CD14-positive monocyte (primary cell): ENCODE results near the gene LTO1. TPM values are rescaled to one million over a fixed set of nuclear protein-coding genes. Genes with fewer than 3 reads are reported as not detected.

Source experiments
- DNase-seq, 3 donors: peaks; one replicate each; pipeline ENCODE4 v3.0.0-alpha.2; 2011 to 2022
- H2AFZ ChIP-seq: 2 replicates; pipeline ENCODE4 v1.6.0; 2012; ENCODE audit warnings: mild to moderate bottlenecking, low read depth, low read length, inconsistent platforms; ENCODE audit not compliant: insufficient read depth, poor library complexity, severe bottlenecking
- H3K27ac ChIP-seq, 2 donors: 1 replicate in 1 of 2; 2 replicates in 1 of 2; pipeline ENCODE4 v1.5.1; 2012 to 2013; ENCODE audit warnings: low read length in 2 of 2, control low read depth in 1 of 2, inconsistent platforms in 1 of 2, low read depth in 1 of 2, mild to moderate bottlenecking in 1 of 2
- H3K27me3 ChIP-seq, 2 donors: one replicate each; pipeline versions ENCODE4 v1.6.0 to v1.6.1; 2011 to 2013; ENCODE audit warnings: low read length in 2 of 2; ENCODE audit not compliant: control insufficient read depth in 2 of 2, insufficient read depth in 2 of 2
- H3K36me3 ChIP-seq, 2 donors: replicated peaks in 1 of 2; 1 replicate in 1 of 2; 2 replicates in 1 of 2; pipeline versions ENCODE4 v1.5.1 to v1.6.1; 2012 to 2013; ENCODE audit warnings: low read length in 2 of 2, control low read depth in 1 of 2, inconsistent platforms in 1 of 2, mild to moderate bottlenecking in 1 of 2; ENCODE audit not compliant: insufficient read depth in 2 of 2, control insufficient read depth in 1 of 2
- H3K4me1 ChIP-seq, 2 donors: 1 replicate in 1 of 2; 2 replicates in 1 of 2; pipeline versions ENCODE4 v1.5.1 to v1.6.1; 2012 to 2013; ENCODE audit warnings: low read length in 2 of 2, control low read depth in 1 of 2, inconsistent platforms in 1 of 2, mild to moderate bottlenecking in 1 of 2, moderate library complexity in 1 of 2; ENCODE audit not compliant: insufficient read depth in 2 of 2, control insufficient read depth in 1 of 2
- H3K4me2 ChIP-seq: replicated peaks from 2 replicates; pipeline ENCODE3; 2012; ENCODE audit warnings: low read length, moderate library complexity, mild to moderate bottlenecking; ENCODE audit not compliant: poor library complexity, severe bottlenecking; ENCODE audit errors: extremely low read depth
- H3K4me3 ChIP-seq, 3 experiments: fragments of 200-600 bp in 1 of 3; sonication (generic) in 1 of 3; replicated peaks in 1 of 3; 1 replicate in 2 of 3; 2 replicates in 1 of 3; pipeline ENCODE4 v1.5.1; 2011 to 2013; ENCODE audit warnings: low read length in 3 of 3, mild to moderate bottlenecking in 3 of 3, control low read depth in 2 of 3, low read depth in 2 of 3, inconsistent platforms in 1 of 3, moderate library complexity in 1 of 3
- H3K79me2 ChIP-seq: 2 replicates; pipeline ENCODE4 v1.6.0; 2012; ENCODE audit warnings: mild to moderate bottlenecking, control low read depth, inconsistent platforms, low read length, moderate library complexity; ENCODE audit not compliant: insufficient read depth
- H3K9ac ChIP-seq: 2 replicates; pipeline ENCODE4 v1.6.0; 2017; ENCODE audit warnings: low read length, mild to moderate bottlenecking; ENCODE audit not compliant: insufficient read depth, poor library complexity, severe bottlenecking
- H3K9me3 ChIP-seq, 2 donors: replicated peaks in 1 of 2; 1 replicate in 1 of 2; 2 replicates in 1 of 2; pipeline versions ENCODE4 v1.5.1 to v1.6.1; 2012 to 2013; ENCODE audit warnings: low read length in 2 of 2, control low read depth in 1 of 2; ENCODE audit not compliant: control insufficient read depth in 1 of 2, insufficient read depth in 1 of 2
- H4K20me1 ChIP-seq: 2 replicates; pipeline ENCODE4 v1.6.0; 2012; ENCODE audit warnings: mild to moderate bottlenecking, low read length, control low read depth, moderate library complexity; ENCODE audit not compliant: insufficient read depth
- H3K27ac Mint-ChIP-seq, 7 donors: one replicate each; pipeline ENCODE4 v1.8.0; 2020; ENCODE audit warnings: mild to moderate bottlenecking in 7 of 7, mixed read lengths in 7 of 7, moderate library complexity in 6 of 7, inconsistent platforms in 2 of 7
- H3K27me3 Mint-ChIP-seq, 3 donors: one replicate each; pipeline ENCODE4 v1.8.0; 2021 to 2022; ENCODE audit warnings: low read depth in 3 of 3, mild to moderate bottlenecking in 3 of 3, mixed read lengths in 3 of 3, moderate library complexity in 3 of 3, inconsistent platforms in 1 of 3
- H3K36me3 Mint-ChIP-seq, 2 donors: one replicate each; pipeline ENCODE4 v1.8.0; 2020; ENCODE audit warnings: mixed read lengths in 2 of 2, inconsistent platforms in 1 of 2, mild to moderate bottlenecking in 1 of 2
- H3K4me1 Mint-ChIP-seq: one replicate; pipeline ENCODE4 v1.8.0; 2020; ENCODE audit warnings: mild to moderate bottlenecking, mixed read lengths
- H3K4me3 Mint-ChIP-seq, 2 donors: one replicate each; pipeline ENCODE4 v1.8.0; 2020; ENCODE audit warnings: mild to moderate bottlenecking in 2 of 2, mixed read lengths in 2 of 2, moderate library complexity in 1 of 2
- H3K9me3 Mint-ChIP-seq, 7 donors: one replicate each; pipeline ENCODE4 v1.8.0; 2020 to 2022; ENCODE audit warnings: mixed read lengths in 7 of 7, mild to moderate bottlenecking in 6 of 7, moderate library complexity in 6 of 7, inconsistent platforms in 2 of 7
- WGBS: methylation state at CpG from one replicate; pipeline ENCODE4 v1.1.5; 2013; ENCODE audit warnings: missing lambda C conversion rate; ENCODE audit not compliant: insufficient coverage; 5-methylcytosine and 5-hydroxymethylcytosine counted together
- intact Hi-C, 2 donors: fragments of 100-400 bp; cut with micrococcal nuclease; formaldehyde crosslinking; loops; one replicate each; pipeline versions ENCODE4 v1.15.0 to v1.15.1; 2023
- polyA plus RNA-seq, 3 donors: library from polyadenylated mRNA; depleted of rRNA in 1 of 3; unstranded in 2 of 3; stranded (reverse) in 1 of 3; fragments of 300-500 nt in 2 of 3; fragments of >200 nt in 1 of 3; fragmentation: Illumina TruSeq in 2 of 3; gene quantifications; 1 replicate in 2 of 3; 2 replicates in 1 of 3; pipeline ENCODE4 v1.2.3, GENCODE V29; 2012 to 2021
- TF ChIP-seq, protein P1 (sequence below): fragments of 200-600 bp; IDR thresholded peaks from one replicate; pipeline ENCODE4 v1.8.0; 2022; ENCODE audit warnings: antibody characterized with exemption, mild to moderate bottlenecking

Gene LTO1
- polyA plus RNA-seq, 3 donors = 3.9 to 27.1 (median 5.2) TPM

DNA sequence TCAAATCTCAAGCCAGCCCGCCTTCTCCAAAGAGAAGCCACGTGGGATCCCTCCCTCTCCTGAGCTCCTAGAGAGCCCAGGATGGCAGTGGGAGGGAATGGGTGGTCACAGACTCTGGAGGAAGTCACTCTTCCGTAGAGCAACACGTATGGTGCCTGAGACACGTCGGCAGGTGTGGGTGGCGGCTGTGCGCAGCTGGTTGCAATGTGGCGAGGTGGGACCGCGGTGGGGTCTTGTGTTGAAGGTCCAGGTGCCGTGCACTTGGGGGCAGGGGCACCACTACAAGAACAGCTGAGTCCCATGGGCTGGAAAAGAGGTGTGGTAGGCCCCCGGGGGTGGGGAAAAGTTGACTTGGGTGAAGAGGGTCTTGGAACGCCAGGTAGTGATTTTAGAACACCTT is 47.6 kb downstream of the LTO1 start:
- H3K36me3 Mint-ChIP-seq = no peaks in the 10 kb centered on the region
- no peaks in the 10 kb centered on the region for H3K4me1 ChIP-seq
- peaks cover 11 to 24% (median 14%) of the 10 kb centered on the region in 3 donors for H3K27me3 Mint-ChIP-seq

DNA sequence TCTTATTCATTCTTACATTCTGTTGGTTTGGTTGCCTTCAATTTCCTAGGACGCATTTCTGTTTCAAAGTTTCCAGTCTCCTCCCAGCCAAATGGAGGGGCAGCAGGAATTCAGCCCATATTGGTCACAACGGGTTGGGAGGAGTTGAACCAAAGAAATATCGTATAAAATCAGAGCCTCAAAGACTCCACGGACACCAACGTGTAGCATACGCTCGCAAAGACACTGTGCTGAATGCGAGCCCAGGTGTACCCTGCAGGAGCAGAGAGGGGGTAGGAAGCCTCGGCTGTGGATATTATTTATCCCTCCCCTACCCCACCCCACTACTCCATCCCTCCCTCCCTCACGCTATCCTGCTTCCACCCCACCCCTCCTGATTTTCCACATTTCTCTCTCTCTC is 49.7 kb downstream of the LTO1 start:
- Mint-ChIP-seq H3K27me3 (peaks cover 5 to 15% (median 12%) of the 10 kb centered on the region in 3 donors), H3K9me3 (peaks cover 10 to 25% (median 16%) of the 10 kb centered on the region in 7 donors)
- TF ChIP-seq, protein P1, sequence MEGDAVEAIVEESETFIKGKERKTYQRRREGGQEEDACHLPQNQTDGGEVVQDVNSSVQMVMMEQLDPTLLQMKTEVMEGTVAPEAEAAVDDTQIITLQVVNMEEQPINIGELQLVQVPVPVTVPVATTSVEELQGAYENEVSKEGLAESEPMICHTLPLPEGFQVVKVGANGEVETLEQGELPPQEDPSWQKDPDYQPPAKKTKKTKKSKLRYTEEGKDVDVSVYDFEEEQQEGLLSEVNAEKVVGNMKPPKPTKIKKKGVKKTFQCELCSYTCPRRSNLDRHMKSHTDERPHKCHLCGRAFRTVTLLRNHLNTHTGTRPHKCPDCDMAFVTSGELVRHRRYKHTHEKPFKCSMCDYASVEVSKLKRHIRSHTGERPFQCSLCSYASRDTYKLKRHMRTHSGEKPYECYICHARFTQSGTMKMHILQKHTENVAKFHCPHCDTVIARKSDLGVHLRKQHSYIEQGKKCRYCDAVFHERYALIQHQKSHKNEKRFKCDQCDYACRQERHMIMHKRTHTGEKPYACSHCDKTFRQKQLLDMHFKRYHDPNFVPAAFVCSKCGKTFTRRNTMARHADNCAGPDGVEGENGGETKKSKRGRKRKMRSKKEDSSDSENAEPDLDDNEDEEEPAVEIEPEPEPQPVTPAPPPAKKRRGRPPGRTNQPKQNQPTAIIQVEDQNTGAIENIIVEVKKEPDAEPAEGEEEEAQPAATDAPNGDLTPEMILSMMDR = no peak

More for the DNA sequence above, 47.6 kb downstream of the LTO1 start:
- H3K27me3 ChIP-seq = peaks cover 0 to 5% of the 10 kb centered on the region in 2 donors
- TF ChIP-seq, protein P1 = no peak
- peak overlapping the region in 1 of 2 donors; percentile 6 for H3K4me3 Mint-ChIP-seq
- no peak overlapping the region for H2AFZ ChIP-seq
- H3K4me1 Mint-ChIP-seq = no peaks in the 10 kb centered on the region
- H3K9me3 Mint-ChIP-seq = peaks cover 10 to 23% (median 17%) of the 10 kb centered on the region in 7 donors
- no peak overlapping the region for H3K4me3 ChIP-seq
- no peak for DNase-seq
- no peak overlapping the region for H3K27ac Mint-ChIP-seq
- WGBS = 93% methylated on average over 13 of the region's 14 CpGs
- H3K27ac ChIP-seq = no peak overlapping the region
- no peak overlapping the region for H3K9ac ChIP-seq
- intact Hi-C loops = no loop called here
- H3K79me2 ChIP-seq = no peaks in the 10 kb centered on the region
- no peak overlapping the region for H3K4me2 ChIP-seq
- peaks cover 15 to 19% of the 10 kb centered on the region in 2 donors for H3K9me3 ChIP-seq
- no peaks in the 10 kb centered on the region for H4K20me1 ChIP-seq
- H3K36me3 ChIP-seq = no peaks in the 10 kb centered on the region

More for the DNA sequence above, 49.7 kb downstream of the LTO1 start:
- WGBS = 90% methylated on average over 5 of the region's 10 CpGs
- Mint-ChIP-seq H3K4me3 (no peak overlapping the region), H3K27ac (no peak overlapping the region), H3K4me1 (no peaks in the 10 kb centered on the region), H3K36me3 (no peaks in the 10 kb centered on the region)
- Histone ChIP-seq H3K9me3 (peaks cover 15 to 19% of the 10 kb centered on the region in 2 donors), H2AFZ (no peak overlapping the region), H3K4me1 (no peaks in the 10 kb centered on the region), H3K27me3 (peaks cover 0 to 1% of the 10 kb centered on the region in 2 donors), H3K27ac (no peak overlapping the region), H3K4me3 (no peak overlapping the region), H3K36me3 (no peaks in the 10 kb centered on the region), H3K9ac (no peak overlapping the region), H3K79me2 (no peaks in the 10 kb centered on the region), H4K20me1 (no peaks in the 10 kb centered on the region), H3K4me2 (no peak overlapping the region)
- intact Hi-C loops = no loop called here
- DNase-seq = no peak
